Osteocyte (in vitro differentiated cells): ENCODE results near the gene COL15A1. TPM values are rescaled to one million over a fixed set of nuclear protein-coding genes. Genes with fewer than 3 reads are reported as not detected.

ENCODE experiments used
- DNase-seq: peaks from one replicate; pipeline ENCODE4 v3.0.0; 2021; ENCODE audit warnings: mixed read lengths; ENCODE audit not compliant: unreplicated experiment; ENCODE audit errors: extremely low spot score
- H3K27ac Mint-ChIP-seq: one replicate; pipeline ENCODE4 v1.8.0; 2021; ENCODE audit warnings: mild to moderate bottlenecking, mixed read lengths; ENCODE audit not compliant: unreplicated experiment
- H3K27me3 Mint-ChIP-seq: one replicate; pipeline ENCODE4 v1.8.0; 2021; ENCODE audit warnings: mixed read lengths; ENCODE audit not compliant: unreplicated experiment
- H3K36me3 Mint-ChIP-seq: one replicate; pipeline ENCODE4 v1.8.0; 2021; ENCODE audit warnings: mixed read lengths; ENCODE audit not compliant: unreplicated experiment
- H3K4me1 Mint-ChIP-seq: one replicate; pipeline ENCODE4 v1.8.0; 2021; ENCODE audit warnings: mixed read lengths; ENCODE audit not compliant: unreplicated experiment
- H3K4me3 Mint-ChIP-seq: one replicate; pipeline ENCODE4 v1.8.0; 2021; ENCODE audit warnings: mild to moderate bottlenecking, moderate library complexity, mixed read lengths; ENCODE audit not compliant: unreplicated experiment
- H3K9me3 Mint-ChIP-seq: one replicate; pipeline ENCODE4 v1.8.0; 2021; ENCODE audit warnings: mixed read lengths; ENCODE audit not compliant: unreplicated experiment
- total RNA-seq: library from RNA; stranded (reverse); gene quantifications from 2 replicates; pipeline ENCODE4 v1.2.1, GENCODE V29; 2021
- TF ChIP-seq, protein P1 (sequence below): fragments of 200-600 bp; sonication (generic); IDR thresholded peaks from 2 replicates; pipeline ENCODE4 v1.5.0; 2021; ENCODE audit warnings: antibody characterized with exemption, mild to moderate bottlenecking, moderate library complexity

The COL15A1 gene
- total RNA-seq, 1 donor from 2014 or later: 0.81 TPM

DNA sequence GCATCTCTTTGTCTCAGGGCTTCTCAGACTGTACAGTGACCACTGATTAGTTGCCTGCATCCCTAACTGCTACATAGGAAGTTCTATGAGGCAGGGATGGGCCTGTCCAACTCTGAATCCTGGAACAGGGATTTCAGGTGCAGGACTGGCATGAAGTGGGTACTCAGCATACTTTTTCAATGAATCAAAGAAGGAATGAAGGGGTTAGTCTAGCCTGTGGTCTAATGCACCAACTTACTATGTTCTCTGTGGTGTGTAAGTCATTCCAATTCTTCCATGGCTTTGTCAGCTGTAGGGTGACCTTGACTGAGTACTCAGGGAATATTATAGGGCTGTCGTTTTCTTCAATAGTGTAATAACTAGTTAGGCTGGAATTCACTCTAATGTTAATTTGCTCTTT is 8.3 kb downstream of the COL15A1 start:
- Mint-ChIP-seq H3K4me3 (no peak overlapping the region), H3K9me3 (no peaks in the 10 kb centered on the region), H3K27me3 (peaks cover 83% of the 10 kb centered on the region), H3K27ac (no peak overlapping the region), H3K36me3 (peaks cover under 1% of the 10 kb centered on the region), H3K4me1 (no peaks in the 10 kb centered on the region)
- TF ChIP-seq, protein P1, sequence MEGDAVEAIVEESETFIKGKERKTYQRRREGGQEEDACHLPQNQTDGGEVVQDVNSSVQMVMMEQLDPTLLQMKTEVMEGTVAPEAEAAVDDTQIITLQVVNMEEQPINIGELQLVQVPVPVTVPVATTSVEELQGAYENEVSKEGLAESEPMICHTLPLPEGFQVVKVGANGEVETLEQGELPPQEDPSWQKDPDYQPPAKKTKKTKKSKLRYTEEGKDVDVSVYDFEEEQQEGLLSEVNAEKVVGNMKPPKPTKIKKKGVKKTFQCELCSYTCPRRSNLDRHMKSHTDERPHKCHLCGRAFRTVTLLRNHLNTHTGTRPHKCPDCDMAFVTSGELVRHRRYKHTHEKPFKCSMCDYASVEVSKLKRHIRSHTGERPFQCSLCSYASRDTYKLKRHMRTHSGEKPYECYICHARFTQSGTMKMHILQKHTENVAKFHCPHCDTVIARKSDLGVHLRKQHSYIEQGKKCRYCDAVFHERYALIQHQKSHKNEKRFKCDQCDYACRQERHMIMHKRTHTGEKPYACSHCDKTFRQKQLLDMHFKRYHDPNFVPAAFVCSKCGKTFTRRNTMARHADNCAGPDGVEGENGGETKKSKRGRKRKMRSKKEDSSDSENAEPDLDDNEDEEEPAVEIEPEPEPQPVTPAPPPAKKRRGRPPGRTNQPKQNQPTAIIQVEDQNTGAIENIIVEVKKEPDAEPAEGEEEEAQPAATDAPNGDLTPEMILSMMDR: no peak
- DNase-seq: no peak

DNA sequence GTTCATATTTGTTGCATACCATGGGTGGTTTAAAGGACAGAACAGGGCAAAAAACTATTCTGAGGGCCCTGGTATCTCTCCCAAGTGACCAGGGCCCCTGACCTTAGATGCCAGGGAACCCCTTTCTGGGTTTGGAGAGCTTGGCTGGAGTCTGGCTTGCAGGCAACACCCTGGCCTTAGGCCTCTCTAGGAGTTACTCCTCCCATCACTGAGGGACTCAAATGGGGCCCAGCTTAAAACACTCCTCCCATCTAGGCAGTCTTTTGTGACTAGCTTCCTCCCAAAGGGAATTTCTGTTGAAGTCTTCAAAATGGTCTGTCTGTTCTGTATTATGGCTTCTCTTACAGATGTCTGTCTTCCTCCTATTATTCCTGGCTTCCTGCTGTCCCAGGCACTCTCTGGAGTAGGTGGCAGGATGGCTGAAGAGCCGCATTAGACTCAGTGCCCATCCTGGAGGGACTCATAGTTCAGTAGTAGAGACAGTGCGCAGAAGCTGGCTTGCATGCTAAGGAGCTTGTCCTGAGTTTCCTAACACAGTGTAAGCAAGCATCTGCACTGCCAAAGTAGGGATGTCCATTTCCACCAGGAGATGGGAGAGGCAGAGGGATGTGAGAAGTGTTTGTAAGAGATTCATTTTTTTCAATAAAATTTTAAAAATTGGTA is 10.0 kb downstream of the COL15A1 start:
- DNase-seq: no peak
- Mint-ChIP-seq H3K27me3 (peaks cover 85% of the 10 kb centered on the region), H3K36me3 (peaks cover 2% of the 10 kb centered on the region), H3K4me1 (peaks cover 4% of the 10 kb centered on the region), H3K9me3 (no peaks in the 10 kb centered on the region), H3K4me3 (no peak overlapping the region), H3K27ac (no peak overlapping the region)
- TF ChIP-seq, protein P1: no peak

GRCh38 chr9:98954244-98954610 is 10.5 kb downstream of the COL15A1 start:
- Mint-ChIP-seq H3K4me1 (peaks cover 4% of the 10 kb centered on the region), H3K4me3 (no peak overlapping the region), H3K9me3 (no peaks in the 10 kb centered on the region), H3K36me3 (peaks cover 2% of the 10 kb centered on the region), H3K27ac (no peak overlapping the region), H3K27me3 (peaks cover 85% of the 10 kb centered on the region)
- no peak for DNase-seq
- TF ChIP-seq, protein P1: no peak

- peaks cover 4% of the 10 kb centered on the region for H3K4me1 Mint-ChIP-seq
- H3K36me3 Mint-ChIP-seq: peaks cover 2% of the 10 kb centered on the region
- TF ChIP-seq, protein P1: no peak
Observed at GRCh38 chr9:98955259-98955658, 11.6 kb downstream of the COL15A1 start.

DNA sequence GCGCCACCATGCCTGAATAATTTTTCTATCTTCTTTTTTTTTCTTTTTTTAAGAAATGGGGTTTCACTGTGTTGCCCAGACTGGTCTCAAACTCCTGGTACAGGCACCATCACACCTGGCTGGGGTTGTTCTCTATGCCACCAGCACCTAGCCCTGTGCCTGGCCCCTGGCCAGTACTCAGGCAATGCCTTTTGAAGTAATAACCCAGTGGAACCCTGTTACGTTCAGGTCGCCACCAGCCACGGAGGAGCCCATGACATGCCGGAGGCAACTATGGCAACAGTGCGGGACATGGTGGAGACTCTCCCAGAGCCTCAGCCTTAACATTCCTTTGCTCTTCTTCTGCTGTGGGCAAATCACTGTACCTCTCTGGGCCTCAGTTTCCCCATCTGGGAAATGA is 14.1 kb downstream of the COL15A1 start:
- no peak for DNase-seq
- TF ChIP-seq, protein P1: no peak
- Mint-ChIP-seq H3K27ac (no peak overlapping the region), H3K4me1 (peaks cover 15% of the 10 kb centered on the region), H3K9me3 (no peaks in the 10 kb centered on the region), H3K36me3 (peaks cover 2% of the 10 kb centered on the region), H3K4me3 (no peak overlapping the region), H3K27me3 (peaks cover 81% of the 10 kb centered on the region)

More at GRCh38 chr9:98955259-98955658, 11.6 kb downstream of the COL15A1 start:
- no peak for DNase-seq
- no peak overlapping the region for H3K4me3 Mint-ChIP-seq
- no peak overlapping the region for H3K27ac Mint-ChIP-seq
- H3K27me3 Mint-ChIP-seq: peaks cover 83% of the 10 kb centered on the region
- no peaks in the 10 kb centered on the region for H3K9me3 Mint-ChIP-seq
